ENCODE measurements around the gene SNUPN. TPM values are rescaled to one million over a fixed set of nuclear protein-coding genes. Genes with fewer than 3 reads are reported as not detected.
"Not testable (repeated sequence)": the region's sequence is repeated elsewhere in the genome, so short reads cannot be mapped to it uniquely, and the experiment has no call there.

SNUPN gene
- total RNA-seq, 1 donor from 2014 or later, result 26.0 TPM

- DNase-seq, result not testable (repeated sequence)
Measured at GRCh38 chr15:75633922-75634321, 8.4 kb upstream of the SNUPN start.

- no peak for DNase-seq
Measured at GRCh38 chr15:75631935-75632334, 6.4 kb upstream of the SNUPN start.

- no peak for DNase-seq
Measured at GRCh38 chr15:75622505-75622904, 3.0 kb downstream of the SNUPN start.

GRCh38 chr15:75620841-75621391 lies 4.6 kb downstream of the SNUPN start:
- DNase-seq, result no peak

- no peak for DNase-seq
Measured at GRCh38 chr15:75620058-75620820, 5.3 kb downstream of the SNUPN start.

- DNase-seq, result no peak
Measured at GRCh38 chr15:75616766-75617165, 8.8 kb downstream of the SNUPN start.

- no peak for DNase-seq
Measured at GRCh38 chr15:75606711-75607699, 18.5 kb downstream of the SNUPN start.

- DNase-seq, result no peak
Measured at GRCh38 chr15:75606026-75606425, 19.5 kb downstream of the SNUPN start.

GRCh38 chr15:75599401-75599800 lies 26.1 kb downstream of the SNUPN start:
- no peak for DNase-seq

- no peak for DNase-seq
Measured at GRCh38 chr15:75598361-75598760, 27.2 kb downstream of the SNUPN start.

GRCh38 chr15:75597667-75598341 lies 27.7 kb downstream of the SNUPN start:
- DNase-seq, result no peak

- no peak for DNase-seq
Measured at GRCh38 chr15:75596703-75597345, 28.7 kb downstream of the SNUPN start.

GRCh38 chr15:75594276-75594675 lies 31.2 kb downstream of the SNUPN start:
- DNase-seq, result no peak

- DNase-seq, result no peak
Measured at GRCh38 chr15:75591655-75592364, 33.7 kb downstream of the SNUPN start.

- DNase-seq, result no peak
Measured at GRCh38 chr15:75590239-75590638, 35.3 kb downstream of the SNUPN start.

GRCh38 chr15:75589071-75589470 lies 36.5 kb downstream of the SNUPN start:
- DNase-seq, result no peak

- DNase-seq, result not testable (repeated sequence)
Measured at GRCh38 chr15:75586422-75586821, 39.1 kb downstream of the SNUPN start.

GRCh38 chr15:75584121-75584520 lies 41.4 kb downstream of the SNUPN start:
- DNase-seq, result no peak

- no peak for DNase-seq
Measured at GRCh38 chr15:75583701-75584100, 41.8 kb downstream of the SNUPN start.

GRCh38 chr15:75582943-75583342 lies 42.6 kb downstream of the SNUPN start:
- DNase-seq, result not testable (repeated sequence)
